A673 (cell line): ENCODE data around the gene PCP4L1. TPM values are rescaled to one million over a fixed set of nuclear protein-coding genes. Genes with fewer than 3 reads are reported as not detected.

Experiments used
- BruUV-seq: library from RNA; stranded (reverse); fragments of 400-500 nt; replicated peaks from 2 replicates; lab custom pipeline; 2021; lab: Mats Ljungman, UMichigan
- CTCF ChIA-PET: fragments of 300-600 bp; sonication (Branson Sonifier 250); formaldehyde crosslinking; loops from one replicate; lab custom pipeline; 2022; ENCODE audit warnings: antibody characterized with exemption; lab: Charles Lee
- POLR2A ChIA-PET: fragments of 300-600 bp; sonication (Branson Sonifier 250); formaldehyde crosslinking; loops from one replicate; lab custom pipeline; 2022; ENCODE audit warnings: antibody characterized with exemption; ENCODE audit not compliant: low non-redundant PET; lab: Charles Lee
- DNase-seq: peaks from one replicate; pipeline ENCODE4 v3.0.0-alpha.2; 2015; ENCODE audit warnings: low spot score
- H3K27ac ChIP-seq: fragments of 200-600 bp; sonication (generic); 2 replicates; pipeline ENCODE4 v1.5.1; 2016; ENCODE audit warnings: mixed run types, low read depth, mild to moderate bottlenecking, mixed read lengths, antibody characterized with exemption, low read length; ENCODE audit not compliant: poor library complexity, severe bottlenecking
- H3K27me3 ChIP-seq: fragments of 200-600 bp; sonication (generic); replicated peaks from 2 replicates; pipeline ENCODE4 v1.6.1; 2017; ENCODE audit warnings: mixed run types, low read depth, mild to moderate bottlenecking, mixed read lengths, antibody characterized with exemption, low read length; ENCODE audit not compliant: insufficient read depth, poor library complexity
- H3K36me3 ChIP-seq: fragments of 200-600 bp; sonication (generic); 2 replicates; pipeline ENCODE4 v1.6.1; 2016; ENCODE audit warnings: mixed run types, mild to moderate bottlenecking, mixed read lengths, antibody characterized with exemption, low read length; ENCODE audit not compliant: insufficient read depth, poor library complexity, severe bottlenecking
- H3K4me1 ChIP-seq: fragments of 200-600 bp; sonication (generic); 2 replicates; pipeline ENCODE4 v1.6.1; 2017; ENCODE audit warnings: mixed run types, mild to moderate bottlenecking, mixed read lengths, antibody characterized with exemption, low read length; ENCODE audit not compliant: insufficient read depth, poor library complexity, severe bottlenecking
- H3K4me3 ChIP-seq: fragments of 200-600 bp; sonication (generic); 2 replicates; pipeline ENCODE4 v1.5.1; 2016; ENCODE audit warnings: low read depth, mixed run types, mild to moderate bottlenecking, mixed read lengths, low read length; ENCODE audit not compliant: poor library complexity, severe bottlenecking
- H3K9me3 ChIP-seq: fragments of 200-600 bp; sonication (generic); 2 replicates; pipeline ENCODE4 v1.6.1; 2016; ENCODE audit warnings: mixed run types, low read depth, mild to moderate bottlenecking, mixed read lengths, antibody characterized with exemption, low read length; ENCODE audit not compliant: poor library complexity, severe bottlenecking
- EZH2 ChIP-seq: fragments of 200-600 bp; sonication (generic); IDR thresholded peaks from 2 replicates; pipeline ENCODE4 v1.6.1; 2017; ENCODE audit warnings: borderline replicate concordance, low read depth, mild to moderate bottlenecking, mixed read lengths, antibody characterized with exemption, low read length; ENCODE audit not compliant: poor library complexity, severe bottlenecking
- intact Hi-C: fragments of 100-400 bp; cut with micrococcal nuclease; formaldehyde crosslinking; loops from one replicate; pipeline ENCODE4 v1.10.0; 2022; ENCODE audit not compliant: unreplicated experiment
- total RNA-seq: library from RNA; stranded (reverse); gene quantifications from 2 replicates; pipeline ENCODE4 v1.2.3, GENCODE V29; 2021
- TF ChIP-seq, protein P1 (sequence below): fragments of 300-800, 200-600 bp; sonication (generic); conservative IDR thresholded peaks from 2 replicates; pipeline ENCODE4 v1.5.1; 2017; ENCODE audit warnings: low read depth, mild to moderate bottlenecking, antibody characterized with exemption, low read length, moderate library complexity, mixed read lengths

Gene PCP4L1
- total RNA-seq, 1 experiment from 2014 or later = not detected

GRCh38 chr1:161235957-161236775, 22.4 kb upstream of the PCP4L1 start:
- intact Hi-C loops = no loop called here
- Histone ChIP-seq H3K27me3 (no peaks in the 10 kb centered on the region), H3K4me3 (no peak overlapping the region), H3K4me1 (no peaks in the 10 kb centered on the region), H3K9me3 (no peaks in the 10 kb centered on the region), H3K27ac (no peak overlapping the region), H3K36me3 (no peaks in the 10 kb centered on the region)
- no peak for DNase-seq
- CTCF ChIA-PET = interaction anchor here (0.6 kb wide), 2 partner anchors 56 to 70 kb away, joined by 5 to 6 read pairs; no protein-coding TSS in a partner anchor
- TF ChIP-seq, protein P1, sequence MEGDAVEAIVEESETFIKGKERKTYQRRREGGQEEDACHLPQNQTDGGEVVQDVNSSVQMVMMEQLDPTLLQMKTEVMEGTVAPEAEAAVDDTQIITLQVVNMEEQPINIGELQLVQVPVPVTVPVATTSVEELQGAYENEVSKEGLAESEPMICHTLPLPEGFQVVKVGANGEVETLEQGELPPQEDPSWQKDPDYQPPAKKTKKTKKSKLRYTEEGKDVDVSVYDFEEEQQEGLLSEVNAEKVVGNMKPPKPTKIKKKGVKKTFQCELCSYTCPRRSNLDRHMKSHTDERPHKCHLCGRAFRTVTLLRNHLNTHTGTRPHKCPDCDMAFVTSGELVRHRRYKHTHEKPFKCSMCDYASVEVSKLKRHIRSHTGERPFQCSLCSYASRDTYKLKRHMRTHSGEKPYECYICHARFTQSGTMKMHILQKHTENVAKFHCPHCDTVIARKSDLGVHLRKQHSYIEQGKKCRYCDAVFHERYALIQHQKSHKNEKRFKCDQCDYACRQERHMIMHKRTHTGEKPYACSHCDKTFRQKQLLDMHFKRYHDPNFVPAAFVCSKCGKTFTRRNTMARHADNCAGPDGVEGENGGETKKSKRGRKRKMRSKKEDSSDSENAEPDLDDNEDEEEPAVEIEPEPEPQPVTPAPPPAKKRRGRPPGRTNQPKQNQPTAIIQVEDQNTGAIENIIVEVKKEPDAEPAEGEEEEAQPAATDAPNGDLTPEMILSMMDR = no peak
- no peak for TF ChIP-seq EZH2
- POLR2A ChIA-PET = no interaction called here
- no TSS peak for BruUV-seq

- no peak for DNase-seq
- POLR2A ChIA-PET = no interaction called here
- Histone ChIP-seq H3K27me3 (no peaks in the 10 kb centered on the region), H3K4me1 (no peaks in the 10 kb centered on the region), H3K4me3 (no peak within 1 kb of the TSS), H3K9me3 (no peaks in the 10 kb centered on the region), H3K27ac (no peak within 1 kb of the TSS), H3K36me3 (no peaks in the 10 kb centered on the region)
- intact Hi-C loops = no loop called here
- CTCF ChIA-PET = interaction anchor here (1.0 kb wide), 1 partner anchor 12 kb away, joined by 4 read pairs; the partner anchor contains the start of gene TOMM40L
- no TSS peak for BruUV-seq
- no peak for TF ChIP-seq EZH2
- TF ChIP-seq, protein P1 = no peak
Measured at GRCh38 chr1:161238039-161238473, 20.5 kb upstream of the PCP4L1 start, which contains the start of gene NR1I3. TSS of gene NR1I3 (minus strand) at chr1:161238203. CDS start at chr1:161236565, 1,638 bp downstream.

DNA sequence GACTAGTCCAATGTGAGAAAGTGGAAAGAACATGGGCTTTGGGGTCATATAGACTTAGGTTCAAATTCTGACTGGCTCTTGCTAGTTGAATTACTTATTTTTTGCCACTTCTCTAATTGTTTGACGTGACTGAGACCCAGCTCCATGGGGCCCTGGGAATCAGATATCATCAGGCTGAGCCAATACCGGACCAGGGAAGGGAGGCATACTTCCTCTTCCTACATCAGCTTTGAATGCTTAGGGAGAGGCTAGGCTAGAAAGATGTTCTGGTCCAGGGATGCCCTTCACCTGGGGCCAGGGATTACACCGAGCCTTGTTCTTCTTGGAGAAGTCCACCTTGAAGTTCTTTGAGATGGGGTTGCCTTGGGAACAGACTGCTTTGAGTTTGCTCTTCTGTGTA, 16.9 kb upstream of the PCP4L1 start:
- H3K36me3 ChIP-seq = no peaks in the 10 kb centered on the region
- no TSS peak for BruUV-seq
- POLR2A ChIA-PET = no interaction called here
- no peak overlapping the region for H3K27ac ChIP-seq
- no peaks in the 10 kb centered on the region for H3K4me1 ChIP-seq
- no peaks in the 10 kb centered on the region for H3K27me3 ChIP-seq
- DNase-seq = no peak
- H3K4me3 ChIP-seq = no peak overlapping the region
- no peaks in the 10 kb centered on the region for H3K9me3 ChIP-seq
- intact Hi-C loops = no loop called here
- TF ChIP-seq, protein P1 = no peak
- TF ChIP-seq EZH2 = no peak
- CTCF ChIA-PET = no interaction called here
